ENCODE results near the gene FNBP1.

Gene FNBP1

GRCh38 chr9:130024597-130024994 lies 18.4 kb downstream of the FNBP1 start:
- peaks cover 14% of the 10 kb centered on the region for H3K4me1 ChIP-seq (ENCODE audit: insufficient read depth, low read length, poor library complexity, severe bottlenecking)
- H3K36me3 ChIP-seq (ENCODE audit: insufficient read depth, low read length), result no peaks in the 10 kb centered on the region; the same call in 1 of the 2 replicates
- H2AFZ ChIP-seq (ENCODE audit: low read length), result no peak overlapping the region
- no peaks in the 10 kb centered on the region for H3F3A ChIP-seq (ENCODE audit: low read depth)
- H3K79me2 ChIP-seq (ENCODE audit: insufficient read depth, low read length), result peaks cover 100% of the 10 kb centered on the region
- no peak overlapping the region for H3K9ac ChIP-seq (ENCODE audit: low read depth, low read length, poor library complexity, severe bottlenecking)
- H3K27me3 ChIP-seq (ENCODE audit: insufficient read depth, low read length, poor library complexity, severe bottlenecking), result no peaks in the 10 kb centered on the region
- H4K20me1 ChIP-seq (ENCODE audit: insufficient read depth, low read length, poor library complexity, severe bottlenecking), result peaks cover 82% of the 10 kb centered on the region
- H3K9me3 ChIP-seq (ENCODE audit: insufficient read depth, low read depth, low read length), result no peaks in the 10 kb centered on the region
- no peak overlapping the region for H3K4me2 ChIP-seq (ENCODE audit: low read depth, low read length, poor library complexity, severe bottlenecking)
- H3K9me2 ChIP-seq (replicated peaks; ENCODE audit: low read depth, low read length), result no peaks in the 10 kb centered on the region
- no peak overlapping the region for H3K4me3 ChIP-seq (ENCODE audit: low read length, poor library complexity, severe bottlenecking)
- TF ChIP-seq EZH2phosphoT487 (IDR thresholded peaks at IDR 0.05; ENCODE audit: borderline replicate concordance), result no peak
- no peak for TF ChIP-seq CTCF (conservative IDR thresholded peaks at IDR 0.05; ENCODE audit: low read length)

GRCh38 chr9:130023994-130024596 lies 18.9 kb downstream of the FNBP1 start:
- Histone ChIP-seq H3K4me1 (ENCODE audit: insufficient read depth, low read length, poor library complexity, severe bottlenecking) (peaks cover 14% of the 10 kb centered on the region), H2AFZ (ENCODE audit: low read length) (no peak overlapping the region), H3K4me2 (ENCODE audit: low read depth, low read length, poor library complexity, severe bottlenecking) (no peak overlapping the region), H4K20me1 (ENCODE audit: insufficient read depth, low read length, poor library complexity, severe bottlenecking) (peaks cover 78% of the 10 kb centered on the region), H3K27me3 (ENCODE audit: insufficient read depth, low read length, poor library complexity, severe bottlenecking) (no peaks in the 10 kb centered on the region), H3K36me3 (ENCODE audit: insufficient read depth, low read length) (no peaks in the 10 kb centered on the region; the same call in 1 of the 2 replicates), H3K4me3 (ENCODE audit: low read length, poor library complexity, severe bottlenecking) (no peak overlapping the region), H3K9ac (ENCODE audit: low read depth, low read length, poor library complexity, severe bottlenecking) (no peak overlapping the region), H3K9me3 (ENCODE audit: insufficient read depth, low read depth, low read length) (no peaks in the 10 kb centered on the region), H3K79me2 (ENCODE audit: insufficient read depth, low read length) (peaks cover 100% of the 10 kb centered on the region), H3K9me2 (replicated peaks; ENCODE audit: low read depth, low read length) (no peaks in the 10 kb centered on the region), H3F3A (ENCODE audit: low read depth) (no peaks in the 10 kb centered on the region)
- no peak for TF ChIP-seq CTCF (conservative IDR thresholded peaks at IDR 0.05; ENCODE audit: low read length)
- TF ChIP-seq EZH2phosphoT487 (IDR thresholded peaks at IDR 0.05; ENCODE audit: borderline replicate concordance), result no peak

GRCh38 chr9:130023144-130023787 lies 19.7 kb downstream of the FNBP1 start:
- Histone ChIP-seq H3K79me2 (ENCODE audit: insufficient read depth, low read length) (peaks cover 100% of the 10 kb centered on the region), H3K4me2 (ENCODE audit: low read depth, low read length, poor library complexity, severe bottlenecking) (no peak overlapping the region), H3K9ac (ENCODE audit: low read depth, low read length, poor library complexity, severe bottlenecking) (no peak overlapping the region), H3K4me3 (ENCODE audit: low read length, poor library complexity, severe bottlenecking) (no peak overlapping the region), H3K9me3 (ENCODE audit: insufficient read depth, low read depth, low read length) (no peaks in the 10 kb centered on the region), H3K27me3 (ENCODE audit: insufficient read depth, low read length, poor library complexity, severe bottlenecking) (no peaks in the 10 kb centered on the region), H3K9me2 (replicated peaks; ENCODE audit: low read depth, low read length) (no peaks in the 10 kb centered on the region), H3F3A (ENCODE audit: low read depth) (no peaks in the 10 kb centered on the region), H4K20me1 (ENCODE audit: insufficient read depth, low read length, poor library complexity, severe bottlenecking) (peaks cover 78% of the 10 kb centered on the region), H3K36me3 (ENCODE audit: insufficient read depth, low read length) (no peaks in the 10 kb centered on the region; the same call in 1 of the 2 replicates), H2AFZ (ENCODE audit: low read length) (no peak overlapping the region), H3K4me1 (ENCODE audit: insufficient read depth, low read length, poor library complexity, severe bottlenecking) (peaks cover 12% of the 10 kb centered on the region)
- TF ChIP-seq EZH2phosphoT487 (IDR thresholded peaks at IDR 0.05; ENCODE audit: borderline replicate concordance), result no peak
- no peak for TF ChIP-seq CTCF (conservative IDR thresholded peaks at IDR 0.05; ENCODE audit: low read length)

Measured in Loucy (cell line).